Activated CD8-positive, alpha-beta memory T cell treated with anti-CD3 and anti-CD28 coated beads, Interleukin-2, amount 10 ng/mL, durations not matched to agents 7 days and 5 days (primary cell): ENCODE results near the gene SUSD5. TPM values are rescaled to one million over a fixed set of nuclear protein-coding genes. Genes with fewer than 3 reads are reported as not detected.
A peak's percentile ranks its signal among the peaks of the same experiment; 100 is the strongest.
"Not testable (repeated sequence)": the region's sequence is repeated elsewhere in the genome, so short reads cannot be mapped to it uniquely, and the experiment has no call there.

Experiments used
- ATAC-seq: fragments of 150-1000 bp; cut with Tn5 transposase; one replicate; pipeline ENCODE4 v1.10.0; 2021; ENCODE audit warnings: moderate library complexity
- CTCF ChIA-PET: fragments of 350-600 bp; sonication (Branson Sonifier 250); formaldehyde crosslinking; loops from one replicate; lab custom pipeline; 2021; ENCODE audit warnings: antibody characterized with exemption; lab: Charles Lee
- DNase-seq: peaks from one replicate; pipeline ENCODE4 v3.0.0-alpha.2; 2020
- H3K27ac Mint-ChIP-seq: one replicate; pipeline ENCODE4 v1.8.0; 2021; ENCODE audit warnings: mild to moderate bottlenecking, mixed read lengths
- H3K27me3 Mint-ChIP-seq: one replicate; pipeline ENCODE4 v1.8.0; 2021; ENCODE audit warnings: mixed read lengths
- H3K36me3 Mint-ChIP-seq: one replicate; pipeline ENCODE4 v1.8.0; 2021; ENCODE audit warnings: mild to moderate bottlenecking, mixed read lengths
- H3K4me1 Mint-ChIP-seq: one replicate; pipeline ENCODE4 v1.8.0; 2021; ENCODE audit warnings: mixed read lengths
- H3K4me3 Mint-ChIP-seq: one replicate; pipeline ENCODE4 v1.8.0; 2021; ENCODE audit warnings: mild to moderate bottlenecking, moderate library complexity, mixed read lengths
- H3K9me3 Mint-ChIP-seq: one replicate; pipeline ENCODE4 v1.8.0; 2022; ENCODE audit warnings: low read depth, mixed read lengths
- total RNA-seq, 2 experiments: library from RNA; stranded (reverse); gene quantifications; one replicate each; pipeline ENCODE4 v1.2.3, GENCODE V29; 2021

The SUSD5 gene
- total RNA-seq, 2 experiments from 2014 or later, result not detected

- H3K4me1 Mint-ChIP-seq, result peaks cover 47% of the 10 kb centered on the region
- H3K9me3 Mint-ChIP-seq, result no peaks in the 10 kb centered on the region
- H3K27me3 Mint-ChIP-seq, result no peaks in the 10 kb centered on the region
- peak within 1 kb of the TSS; percentile 82 for H3K27ac Mint-ChIP-seq
- peak within 1 kb of the TSS; percentile 79 for H3K4me3 Mint-ChIP-seq
- CTCF ChIA-PET, result interaction anchor here (1.0 to 3.3 kb wide), 8 partner anchors 11 to 626 kb away, joined by 3 to 10 read pairs (median 4); no protein-coding TSS in a partner anchor
- ATAC-seq, result peak; percentile 87
- DNase-seq, result peak; percentile 91
- no peaks in the 10 kb centered on the region for H3K36me3 Mint-ChIP-seq
These were observed 104.6 kb downstream of the SUSD5 start, which contains the start of gene CRTAP for GRCh38 chr3:33113772-33114621. Gene CRTAP, plus strand, starts transcription at chr3:33114014. Its CDS starts 64 bp downstream, at chr3:33114078.

GRCh38 chr3:33111581-33111980 is 107.0 kb downstream of the SUSD5 start:
- Mint-ChIP-seq H3K4me3 (peak overlapping the region; percentile 41), H3K4me1 (peaks cover 39% of the 10 kb centered on the region), H3K9me3 (no peaks in the 10 kb centered on the region), H3K27me3 (no peaks in the 10 kb centered on the region), H3K27ac (peak overlapping the region; percentile 83), H3K36me3 (no peaks in the 10 kb centered on the region)
- CTCF ChIA-PET, result interaction anchor here (0.7 to 3.3 kb wide), 7 partner anchors 13 to 329 kb away, joined by 3 to 10 read pairs (median 3); no protein-coding TSS in a partner anchor
- ATAC-seq (peak; percentile 22), DNase-seq (no peak)

- ATAC-seq, H3K4me3 Mint-ChIP-seq, H3K27ac Mint-ChIP-seq, DNase-seq, H3K36me3 Mint-ChIP-seq, H3K9me3 Mint-ChIP-seq, H3K27me3 Mint-ChIP-seq, CTCF ChIA-PET: not testable (repeated sequence)
- H3K4me1 Mint-ChIP-seq, result peaks cover 11% of the 10 kb centered on the region
These were observed 111.8 kb downstream of the SUSD5 start for GRCh38 chr3:33106854-33107253.

GRCh38 chr3:33105341-33105948 is 113.2 kb downstream of the SUSD5 start:
- H3K36me3 Mint-ChIP-seq, result no peaks in the 10 kb centered on the region
- ATAC-seq (no peak), DNase-seq (no peak)
- peaks cover 2% of the 10 kb centered on the region for H3K27me3 Mint-ChIP-seq
- no peaks in the 10 kb centered on the region for H3K9me3 Mint-ChIP-seq
- no peak overlapping the region for H3K27ac Mint-ChIP-seq
- CTCF ChIA-PET, result interaction anchor here (1.0 kb wide), 1 partner anchor 267 kb away, joined by 3 read pairs; no protein-coding TSS in a partner anchor
- no peaks in the 10 kb centered on the region for H3K4me1 Mint-ChIP-seq
- no peak overlapping the region for H3K4me3 Mint-ChIP-seq

- DNase-seq, result no peak
- Mint-ChIP-seq H3K4me3 (no peak overlapping the region), H3K4me1 (no peaks in the 10 kb centered on the region), H3K36me3 (no peaks in the 10 kb centered on the region), H3K9me3 (no peaks in the 10 kb centered on the region), H3K27ac (no peak overlapping the region), H3K27me3 (peaks cover 2% of the 10 kb centered on the region)
- CTCF ChIA-PET, result interaction anchor here (0.6 to 0.9 kb wide), 2 partner anchors 8 to 9 kb away, joined by 3 to 4 read pairs; no protein-coding TSS in a partner anchor
- ATAC-seq, result no peak
These were observed 113.8 kb downstream of the SUSD5 start for GRCh38 chr3:33104803-33105202.

GRCh38 chr3:33103480-33103879 is 115.1 kb downstream of the SUSD5 start:
- no peaks in the 10 kb centered on the region for H3K4me1 Mint-ChIP-seq
- no peaks in the 10 kb centered on the region for H3K9me3 Mint-ChIP-seq

GRCh38 chr3:33103034-33103433 is 115.6 kb downstream of the SUSD5 start:
- CTCF ChIA-PET, result no interaction called here
- DNase-seq (no peak), ATAC-seq (no peak)
- Mint-ChIP-seq H3K27ac (no peak overlapping the region), H3K4me1 (peaks cover 2% of the 10 kb centered on the region), H3K36me3 (no peaks in the 10 kb centered on the region), H3K4me3 (no peak overlapping the region), H3K27me3 (peaks cover 2% of the 10 kb centered on the region), H3K9me3 (no peaks in the 10 kb centered on the region)

More at GRCh38 chr3:33103480-33103879, 115.1 kb downstream of the SUSD5 start:
- no peak for DNase-seq
- Mint-ChIP-seq H3K27ac (no peak overlapping the region), H3K4me3 (no peak overlapping the region), H3K36me3 (no peaks in the 10 kb centered on the region), H3K27me3 (peaks cover 2% of the 10 kb centered on the region)
- ATAC-seq, result no peak
- CTCF ChIA-PET, result interaction anchor here (0.8 kb wide), 1 partner anchor 269 kb away, joined by 3 read pairs; no protein-coding TSS in a partner anchor

- DNase-seq, result no peak
- peaks cover 13% of the 10 kb centered on the region for H3K4me1 Mint-ChIP-seq
- peaks cover 2% of the 10 kb centered on the region for H3K27me3 Mint-ChIP-seq
- no peaks in the 10 kb centered on the region for H3K9me3 Mint-ChIP-seq
- no peaks in the 10 kb centered on the region for H3K36me3 Mint-ChIP-seq
- H3K27ac Mint-ChIP-seq, result no peak overlapping the region
- H3K4me3 Mint-ChIP-seq, result no peak overlapping the region
- CTCF ChIA-PET, result no interaction called here
- ATAC-seq, result no peak
These were observed 118.4 kb downstream of the SUSD5 start for GRCh38 chr3:33100229-33100628.

Other genes starting within 250 kb of the SUSD5 start
- gene GLB1, start 121.7 kb downstream of the SUSD5 start, total RNA-seq, result 10 to 100 TPM; 44.9 to 48.1 TPM
- 1 to 10 TPM; 8.7 to 9.4 TPM for gene TMPPE, start 121.7 kb downstream of the SUSD5 start, total RNA-seq
- gene CRTAP, start 104.8 kb downstream of the SUSD5 start, total RNA-seq, result 10 to 100 TPM; 28.0 to 40.3 TPM
- not detected for gene FBXL2, start 58.6 kb upstream of the SUSD5 start, total RNA-seq
- 10 to 100 TPM; 60.5 to 71.8 TPM for gene UBP1, start 221.6 kb upstream of the SUSD5 start, total RNA-seq